SH-SY5Y (cell line): ENCODE results near the gene DISC1.

Experiments
- GATA2 ChIP-seq: IDR thresholded peaks from 2 replicates; pipeline ENCODE4 v1.6.1; 2011; ENCODE audit warnings: mild to moderate bottlenecking, low read depth, low read length
- GATA3 ChIP-seq: IDR thresholded peaks from 2 replicates; pipeline ENCODE4 v1.6.1; 2011; ENCODE audit warnings: low read depth, mild to moderate bottlenecking, low read length, moderate library complexity

Gene DISC1

GRCh38 chr1:231959225-231959884, 332.8 kb downstream of the DISC1 start:
- no peak for TF ChIP-seq GATA2
- no peak for TF ChIP-seq GATA3

- TF ChIP-seq GATA3 (no peak), GATA2 (no peak)
These were observed 336.0 kb downstream of the DISC1 start for GRCh38 chr1:231962636-231963035.

- TF ChIP-seq GATA2 (no peak), GATA3 (no peak)
These were observed 337.7 kb downstream of the DISC1 start for GRCh38 chr1:231964241-231964640.

DNA sequence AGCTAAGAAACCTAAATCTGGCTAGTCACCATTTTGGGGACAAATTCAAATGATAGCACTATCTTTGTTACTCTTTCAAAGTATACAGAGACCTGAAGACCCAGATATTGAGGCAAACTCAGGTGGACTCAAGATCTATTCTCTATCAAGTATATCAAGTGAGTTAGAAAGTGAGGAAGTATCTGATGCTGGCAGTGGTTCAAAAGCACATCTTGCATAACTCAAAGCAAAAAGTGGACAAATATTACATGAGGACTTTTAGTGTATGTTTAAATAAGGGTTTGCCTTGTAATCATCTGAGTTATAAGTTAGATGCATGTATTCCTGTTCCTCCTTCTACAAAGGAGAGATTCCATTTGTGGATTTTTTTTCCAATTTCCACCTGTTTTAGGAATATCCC, 338.4 kb downstream of the DISC1 start:
- TF ChIP-seq GATA2 (no peak), GATA3 (no peak)

DNA sequence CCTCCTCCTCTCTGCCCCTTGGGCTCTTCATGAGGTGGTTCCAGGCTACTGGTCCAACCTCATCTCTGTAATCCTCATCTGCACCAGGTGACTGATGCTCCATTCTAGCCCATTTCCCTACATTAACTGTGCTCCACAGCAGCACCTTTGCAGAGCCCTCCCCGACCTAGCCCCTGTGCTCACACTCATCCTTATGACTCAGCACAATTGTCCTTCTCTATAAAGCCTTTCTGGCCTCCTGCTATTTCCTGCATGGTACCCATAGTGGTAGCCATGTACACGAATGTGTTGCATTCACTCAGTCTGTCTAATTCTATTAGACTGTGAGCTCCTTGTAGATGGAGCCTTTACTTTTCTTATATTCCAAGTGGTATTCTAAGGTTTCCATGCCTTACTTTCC, 339.0 kb downstream of the DISC1 start:
- TF ChIP-seq GATA2 (no peak), GATA3 (no peak)

DNA sequence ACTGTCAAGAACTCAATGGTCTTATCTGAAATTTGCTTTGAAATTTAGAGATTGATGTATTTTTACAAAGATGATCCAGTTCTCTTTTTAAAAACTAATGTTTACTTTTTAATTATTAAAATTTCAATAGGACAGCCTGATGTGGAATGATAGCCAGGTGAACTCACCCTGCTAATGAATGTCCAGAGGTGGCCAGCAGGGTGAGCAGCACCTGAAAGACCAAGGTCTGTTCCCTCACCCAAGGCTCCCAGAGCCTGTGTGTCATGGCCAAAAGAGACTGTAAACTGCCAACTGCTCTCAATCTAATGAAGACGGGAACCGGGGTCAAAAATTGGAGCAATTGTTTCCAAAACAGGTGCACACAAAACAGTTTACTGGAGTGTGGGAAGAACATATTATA, 340.4 kb downstream of the DISC1 start:
- TF ChIP-seq GATA3 = no peak
- TF ChIP-seq GATA2 = no peak

DNA sequence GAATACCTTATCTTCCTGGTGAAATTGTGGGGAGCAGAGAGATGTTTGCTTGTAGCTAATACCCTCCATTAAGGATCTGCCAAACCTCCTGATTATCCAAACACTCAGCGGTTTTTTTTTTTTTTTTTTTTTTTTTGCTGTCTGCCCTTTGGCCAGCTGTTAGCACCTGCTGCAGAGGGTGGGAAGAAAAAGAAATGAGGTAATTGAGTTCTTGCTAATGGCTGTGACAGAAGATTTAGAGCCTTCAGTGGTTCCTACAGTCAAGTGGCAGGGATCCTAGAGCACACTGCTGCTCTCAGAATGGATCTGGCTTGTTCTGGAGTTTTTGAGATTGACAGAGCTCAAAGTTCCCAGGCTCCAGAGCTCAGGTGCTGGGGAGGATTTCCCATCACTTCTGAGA, 342.5 kb downstream of the DISC1 start:
- no peak for TF ChIP-seq GATA2

- TF ChIP-seq GATA3 (no peak), GATA2 (no peak)
These were observed 344.1 kb downstream of the DISC1 start for GRCh38 chr1:231970684-231971083.

DNA sequence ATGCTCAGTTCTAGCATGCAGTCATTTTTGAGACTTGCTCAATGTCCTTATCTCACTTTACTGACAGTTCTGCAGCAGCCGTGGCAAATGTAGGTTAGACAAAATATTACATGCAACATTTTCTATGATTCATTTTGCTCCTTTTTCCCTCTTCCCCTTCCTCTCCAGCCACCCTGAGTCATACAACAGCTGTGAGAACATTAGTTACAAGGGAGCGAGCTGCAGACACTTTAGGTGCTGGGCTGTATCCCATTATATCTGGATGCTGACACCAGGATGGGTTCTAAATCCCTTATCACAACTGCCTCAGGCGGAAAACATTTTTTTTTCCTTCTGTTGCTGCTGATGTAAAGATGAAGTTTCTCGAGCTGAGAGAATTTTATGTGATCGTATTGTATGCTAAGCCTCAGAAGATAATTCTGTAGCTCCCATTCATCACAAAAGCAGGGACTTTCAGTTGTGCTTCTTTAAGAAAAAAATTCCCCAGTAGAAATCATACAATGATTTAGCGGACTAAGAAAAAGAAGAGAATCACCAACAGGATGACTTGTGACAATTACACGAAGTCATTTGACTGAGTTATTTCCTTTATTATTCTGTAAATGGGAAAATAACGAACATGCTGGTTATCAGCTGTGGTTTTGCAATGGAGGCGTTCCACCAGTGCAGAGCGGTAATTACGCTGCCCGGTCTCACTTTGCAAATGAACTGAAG, 345.0 kb downstream of the DISC1 start:
- TF ChIP-seq GATA2 = peak; percentile 92
- TF ChIP-seq GATA3 = peak; percentile 73

- TF ChIP-seq GATA3 (no peak), GATA2 (no peak)
These were observed 345.5 kb downstream of the DISC1 start for GRCh38 chr1:231972111-231972445.

DNA sequence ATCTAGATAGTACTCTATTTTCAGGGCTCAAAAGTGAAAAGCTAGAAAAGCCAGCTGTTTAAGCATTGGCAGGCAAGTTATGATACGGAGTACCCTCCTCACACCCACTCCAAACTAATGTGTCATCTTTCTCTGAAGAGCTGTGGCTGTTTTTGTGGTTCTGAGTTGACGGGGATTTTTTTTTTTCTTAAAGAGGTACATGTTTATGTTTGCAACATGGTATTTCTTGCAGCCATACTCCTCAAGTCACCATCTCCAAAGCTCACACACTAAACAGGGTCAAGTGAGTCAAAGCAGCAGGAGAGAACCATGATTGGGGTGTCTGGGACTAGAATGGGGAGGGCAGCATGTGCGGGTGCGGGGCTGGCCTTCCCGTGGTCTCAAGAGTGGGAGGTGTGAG, 347.2 kb downstream of the DISC1 start:
- no peak for TF ChIP-seq GATA2
- TF ChIP-seq GATA3 = no peak

- TF ChIP-seq GATA2 = no peak
- no peak for TF ChIP-seq GATA3
These were observed 349.6 kb downstream of the DISC1 start for GRCh38 chr1:231976231-231976630.

GRCh38 chr1:231981675-231982074, 355.1 kb downstream of the DISC1 start:
- no peak for TF ChIP-seq GATA3
- TF ChIP-seq GATA2 = no peak

DNA sequence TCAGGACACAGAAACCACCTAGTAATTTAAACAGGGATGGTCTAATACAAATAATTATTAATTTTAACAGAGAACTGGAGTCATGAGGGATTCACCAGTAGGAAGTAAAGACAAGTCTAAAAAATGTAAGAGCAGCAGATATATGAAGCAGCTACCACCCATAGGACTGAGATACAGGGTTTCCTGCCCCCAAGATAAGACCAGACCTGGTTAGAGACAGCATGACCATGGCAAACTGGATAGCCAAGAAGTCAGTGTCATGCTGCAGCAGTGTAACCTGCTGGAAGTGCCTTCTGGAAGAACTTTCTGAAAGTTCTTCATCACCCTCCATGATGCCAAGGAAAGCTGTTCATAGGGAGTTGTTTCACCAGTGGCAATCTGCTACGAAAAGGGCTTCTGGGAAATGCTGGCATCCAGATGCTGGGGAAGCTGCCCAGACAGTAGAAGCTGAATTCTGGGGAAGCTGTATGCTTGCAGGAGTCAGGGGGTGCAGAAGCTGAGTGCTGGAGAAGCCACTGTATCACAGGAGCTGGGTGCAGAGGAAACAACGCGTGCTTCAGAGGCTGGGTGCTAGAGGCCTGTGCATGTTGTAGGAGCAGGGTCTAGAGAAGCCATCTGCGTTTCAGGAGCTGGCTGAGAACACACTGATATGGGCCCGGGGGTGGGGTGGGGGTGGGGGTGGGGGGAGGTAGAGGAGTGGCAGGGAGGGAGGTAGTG, 356.4 kb downstream of the DISC1 start:
- no peak for TF ChIP-seq GATA3
- no peak for TF ChIP-seq GATA2

- no peak for TF ChIP-seq GATA2
- TF ChIP-seq GATA3 = no peak
These were observed 357.1 kb downstream of the DISC1 start for GRCh38 chr1:231983588-231984193.
